PC-3 (cell line): ENCODE data around the gene GLRB.
"Not testable (repeated sequence)": the region's sequence is repeated elsewhere in the genome, so short reads cannot be mapped to it uniquely, and the experiment has no call there.

Experiments
- CTCF ChIP-seq: fragments of 300-600 bp; sonication (generic); conservative IDR thresholded peaks from 2 replicates; pipeline ENCODE4 v1.5.1; 2017; ENCODE audit warnings: antibody characterized with exemption, low read depth, mild to moderate bottlenecking, low read length
- EZH2 ChIP-seq: fragments of 300-600 bp; sonication (generic); IDR thresholded peaks from one replicate; pipeline ENCODE4 v1.6.1; 2017; ENCODE audit warnings: antibody characterized with exemption, mild to moderate bottlenecking, low read length; ENCODE audit not compliant: unreplicated experiment
- EZH2phosphoT487 ChIP-seq: fragments of 300-600 bp; sonication (generic); IDR thresholded peaks from 2 replicates; pipeline ENCODE4 v1.6.1; 2018; ENCODE audit warnings: mild to moderate bottlenecking, antibody characterized with exemption, low read length, borderline replicate concordance

DNA sequence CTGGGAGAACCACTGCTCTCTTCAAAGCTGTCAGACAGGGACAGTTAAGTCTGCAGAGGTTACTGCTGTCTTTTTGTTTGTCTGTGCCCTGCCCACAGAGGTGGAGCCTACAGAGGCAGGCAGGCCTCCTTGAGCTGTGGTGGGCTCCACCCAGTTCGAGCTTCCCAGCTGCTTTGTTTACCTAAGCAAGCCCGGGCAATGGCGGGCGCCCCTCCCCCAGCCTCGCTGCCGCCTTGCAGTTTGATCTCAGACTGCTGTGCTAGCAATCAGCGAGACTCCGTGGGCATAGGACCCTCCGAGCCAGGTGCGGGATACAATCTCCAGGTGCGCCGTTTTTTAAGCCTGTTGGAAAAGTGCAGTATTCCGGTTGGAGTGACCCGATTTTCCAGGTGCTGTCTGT is 104.3 kb downstream of the GLRB start:
- TF ChIP-seq CTCF, EZH2, EZH2phosphoT487: not testable (repeated sequence)
